Raji (cell line): ENCODE measurements around the gene IL1RAPL2.

Experiments used
- POLR2A ChIP-seq: IDR thresholded peaks from 2 replicates; pipeline ENCODE4 v1.6.1; 2011; ENCODE audit warnings: low read depth, low read length, control low read depth; ENCODE audit not compliant: insufficient read depth

IL1RAPL2 gene

GRCh38 chrX:105221374-105221773 is 655.4 kb downstream of the IL1RAPL2 start:
- TF ChIP-seq POLR2A, result no peak

- TF ChIP-seq POLR2A, result no peak
Measured at GRCh38 chrX:105226499-105226898, 660.5 kb downstream of the IL1RAPL2 start.

DNA sequence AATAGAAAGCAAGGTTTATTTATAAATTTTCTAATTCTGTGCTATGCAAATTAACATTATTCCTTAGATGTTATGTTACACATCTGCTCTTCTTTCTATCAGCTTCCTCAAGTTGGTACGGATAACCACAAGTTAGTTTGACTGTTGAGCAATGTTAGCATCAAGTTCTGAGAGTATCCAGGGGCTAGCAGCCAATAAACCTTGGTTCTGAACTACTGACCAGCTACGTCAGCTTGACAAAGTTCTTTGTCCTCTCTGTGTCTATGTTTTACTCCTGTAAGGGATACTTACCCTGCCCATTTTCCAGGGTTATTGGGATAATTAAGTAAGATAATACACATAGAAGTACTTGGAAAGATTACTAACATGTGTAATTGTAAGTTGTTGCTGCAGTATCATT is 662.6 kb downstream of the IL1RAPL2 start:
- no peak for TF ChIP-seq POLR2A

DNA sequence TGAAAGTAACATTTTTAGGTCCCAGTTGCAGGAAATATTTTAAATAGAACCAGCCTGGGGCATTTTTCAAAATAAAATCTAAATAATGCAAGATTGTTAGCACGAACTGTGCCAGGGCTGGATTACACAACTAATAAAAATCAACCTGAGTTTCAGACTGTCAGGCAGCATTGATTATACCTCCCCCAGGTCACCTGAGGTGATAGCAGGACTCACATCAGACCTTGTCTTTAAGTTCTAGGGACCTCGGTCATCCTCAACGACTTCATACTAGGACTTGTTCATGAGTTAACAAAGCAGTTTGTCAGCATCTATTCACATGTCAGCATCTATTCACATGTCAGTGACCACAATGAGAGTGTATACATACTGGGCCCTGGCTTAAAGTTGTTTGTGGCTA is 663.1 kb downstream of the IL1RAPL2 start:
- no peak for TF ChIP-seq POLR2A

- TF ChIP-seq POLR2A, result no peak
Measured at GRCh38 chrX:105241056-105241455, 675.1 kb downstream of the IL1RAPL2 start.

GRCh38 chrX:105260291-105261043 is 694.5 kb downstream of the IL1RAPL2 start:
- no peak for TF ChIP-seq POLR2A

- TF ChIP-seq POLR2A, result no peak
Measured at GRCh38 chrX:105263171-105263570, 697.2 kb downstream of the IL1RAPL2 start.

DNA sequence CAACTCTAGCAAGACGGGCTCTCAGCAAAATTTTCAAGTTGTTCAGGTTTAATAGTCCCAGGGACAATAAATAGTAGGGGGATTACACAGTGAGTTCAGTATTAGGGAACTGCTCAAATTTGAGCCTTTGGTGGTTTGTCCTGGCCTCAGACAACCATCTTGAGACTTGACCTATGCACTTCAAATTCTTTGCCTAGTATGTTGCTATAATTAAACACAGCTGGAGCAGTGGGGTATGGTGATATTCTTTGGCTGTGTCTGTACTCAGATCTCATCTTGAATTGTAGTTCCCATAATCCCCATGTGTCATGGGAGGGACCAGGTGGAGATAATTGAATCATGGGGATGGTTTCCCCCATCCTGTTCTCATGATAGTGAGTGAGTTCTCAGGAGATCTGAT is 697.8 kb downstream of the IL1RAPL2 start:
- TF ChIP-seq POLR2A, result no peak

- no peak for TF ChIP-seq POLR2A
Measured at GRCh38 chrX:105265093-105265492, 699.1 kb downstream of the IL1RAPL2 start.

DNA sequence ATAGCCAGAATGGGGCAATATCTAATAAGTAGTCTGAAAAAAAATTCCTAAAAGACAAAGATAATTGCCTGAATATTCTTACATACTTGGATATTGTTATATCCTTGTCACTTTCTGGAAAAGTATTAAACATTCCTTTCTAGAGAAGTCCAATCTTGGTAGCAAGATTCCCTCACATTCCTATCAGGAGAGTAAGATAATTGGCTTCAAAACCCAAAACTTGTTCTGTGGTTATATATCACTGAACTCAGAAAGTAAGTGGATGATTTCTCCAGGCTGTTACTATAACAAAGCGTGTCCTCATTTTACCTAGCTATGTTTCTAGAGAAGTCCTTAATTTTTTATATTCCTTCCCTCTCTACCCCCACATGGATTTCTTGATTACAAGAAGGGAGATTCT is 700.5 kb downstream of the IL1RAPL2 start:
- no peak for TF ChIP-seq POLR2A

DNA sequence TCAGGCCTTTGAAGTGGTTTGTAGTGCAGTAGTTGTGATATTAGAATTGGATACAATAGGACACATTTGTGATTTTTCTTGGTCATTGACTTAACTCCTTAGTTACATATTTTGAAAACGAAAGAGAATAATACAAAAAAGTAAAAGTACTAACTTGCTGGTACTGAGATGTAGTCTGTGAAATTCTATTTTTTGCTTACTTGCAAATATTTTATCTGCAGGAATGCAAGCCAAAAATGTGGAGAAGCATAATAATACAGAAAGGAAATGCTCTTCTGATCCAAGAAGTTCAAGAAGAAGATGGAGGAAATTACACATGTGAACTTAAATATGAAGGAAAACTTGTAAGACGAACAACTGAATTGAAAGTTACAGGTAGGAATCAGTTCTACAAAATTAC is 701.2 kb downstream of the IL1RAPL2 start:
- no peak for TF ChIP-seq POLR2A

DNA sequence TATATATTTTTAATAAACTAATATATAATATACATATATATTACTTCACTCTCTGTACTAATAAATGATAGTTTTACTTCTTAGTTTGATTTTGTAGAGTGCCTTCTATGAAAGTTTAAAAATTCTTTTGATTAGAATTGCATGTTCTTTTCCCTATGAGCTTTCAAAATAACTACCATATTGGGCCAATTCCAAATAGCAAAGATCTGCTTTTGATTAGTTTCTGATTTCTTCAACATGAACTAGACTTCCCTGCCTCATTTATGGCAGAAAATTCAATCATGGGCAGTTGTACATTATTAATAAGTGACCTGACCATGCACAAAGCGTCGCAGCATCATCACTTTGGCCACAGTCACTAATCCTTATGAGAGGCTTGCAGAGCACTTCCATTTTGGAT is 703.4 kb downstream of the IL1RAPL2 start:
- no peak for TF ChIP-seq POLR2A

DNA sequence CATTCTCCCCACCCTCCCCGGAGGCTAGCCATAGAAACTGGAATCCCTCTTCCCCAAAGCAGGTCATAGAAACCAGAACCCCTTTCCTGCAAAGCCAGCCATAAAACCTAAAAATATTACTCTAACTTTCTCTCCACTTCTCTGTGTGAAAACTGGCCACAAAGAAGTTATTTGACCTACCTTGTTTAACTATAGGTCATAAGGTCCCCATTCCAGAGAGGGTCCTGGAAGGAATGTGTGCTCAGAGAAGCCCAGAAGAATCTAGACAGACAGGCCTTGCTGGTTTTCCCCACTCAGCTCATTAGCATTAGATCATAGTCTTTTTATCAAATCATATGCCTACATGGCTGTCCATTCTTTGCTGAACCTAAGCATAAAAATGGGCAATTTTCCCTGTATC is 707.3 kb downstream of the IL1RAPL2 start:
- no peak for TF ChIP-seq POLR2A

GRCh38 chrX:105274091-105274490 is 708.1 kb downstream of the IL1RAPL2 start:
- TF ChIP-seq POLR2A, result no peak

GRCh38 chrX:105277132-105277531 is 711.1 kb downstream of the IL1RAPL2 start:
- no peak for TF ChIP-seq POLR2A

GRCh38 chrX:105282077-105282476 is 716.1 kb downstream of the IL1RAPL2 start:
- no peak for TF ChIP-seq POLR2A

DNA sequence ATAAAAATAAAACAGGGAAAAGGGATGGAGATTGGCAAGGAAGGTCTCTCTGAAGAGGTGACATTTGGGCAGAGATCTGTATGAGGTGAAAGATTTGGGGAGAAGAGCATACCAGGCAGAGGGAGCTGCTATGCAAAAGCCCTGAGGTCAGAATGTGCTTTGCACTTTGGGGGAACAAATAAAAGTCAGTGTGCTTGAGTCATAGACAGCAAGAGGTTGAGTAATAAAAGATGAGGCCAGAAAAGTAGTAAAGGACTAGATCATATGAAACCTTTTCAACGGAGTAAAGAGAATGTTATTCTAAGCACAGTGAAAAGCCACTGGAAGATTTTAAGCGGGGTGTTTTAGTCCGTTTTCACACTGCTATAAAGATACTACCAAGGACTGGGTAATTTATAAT is 731.0 kb downstream of the IL1RAPL2 start:
- TF ChIP-seq POLR2A, result no peak

- no peak for TF ChIP-seq POLR2A
Measured at GRCh38 chrX:105299286-105299685, 733.3 kb downstream of the IL1RAPL2 start.

- no peak for TF ChIP-seq POLR2A
Measured at GRCh38 chrX:105302246-105302645, 736.2 kb downstream of the IL1RAPL2 start.
